Esophagus muscularis mucosa (tissue), 3 donors: ENCODE results near the gene HCN3.

ENCODE experiments used
- CTCF ChIP-seq, 3 experiments: fragments of 200-600 bp in 2 of 3; fragments of 450-650 bp in 1 of 3; sonication (generic) in 2 of 3; IDR thresholded peaks; one replicate each; pipeline ENCODE4 v1.5.1; 2017 to 2019; ENCODE audit warnings: antibody characterized with exemption in 3 of 3, mild to moderate bottlenecking in 2 of 3, moderate library complexity in 1 of 3
- POLR2AphosphoS5 ChIP-seq, 2 donors: sonication (generic); formaldehyde crosslinking; IDR thresholded peaks; one replicate each; pipeline ENCODE4 v1.6.1; 2017; ENCODE audit warnings: antibody characterized with exemption in 2 of 2

- TF ChIP-seq CTCF (IDR thresholded peaks at IDR 0.05) = peak; percentile 67 to 84 (median 73)
- TF ChIP-seq POLR2AphosphoS5 (IDR thresholded peaks at IDR 0.05) = peak in 1 of 2 donors; percentile 78
Measured at GRCh38 chr1:155277070-155277901, at the start of gene HCN3.
